MM.1S (cell line): Measurements from ENCODE around the gene PLCB1.

Experiments
- DNase-seq: peaks from one replicate; pipeline ENCODE4 v3.0.0-alpha.2; 2015
- H2AFZ ChIP-seq: fragments of 300-600 bp; sonication (generic); 2 replicates; pipeline ENCODE4 v1.6.0; 2016; ENCODE audit warnings: antibody characterized with exemption, low read length
- H3F3A ChIP-seq: fragments of 300-600 bp; sonication (generic); 2 replicates; pipeline ENCODE4 v1.6.1; 2016; ENCODE audit warnings: mild to moderate bottlenecking, antibody characterized with exemption, low read length, moderate library complexity, mixed read lengths; ENCODE audit not compliant: insufficient read depth
- H3K27ac ChIP-seq: fragments of 300-600 bp; sonication (generic); 2 replicates; pipeline ENCODE4 v1.5.1; 2016; ENCODE audit warnings: mild to moderate bottlenecking, low read length
- H3K27me3 ChIP-seq: fragments of 300-600 bp; sonication (generic); replicated peaks from 2 replicates; pipeline ENCODE4 v1.6.0; 2016; ENCODE audit warnings: low read length; ENCODE audit not compliant: insufficient read depth
- H3K36me3 ChIP-seq: fragments of 300-600 bp; sonication (generic); replicated peaks from 2 replicates; pipeline ENCODE4 v1.6.1; 2016; ENCODE audit warnings: mild to moderate bottlenecking, low read length, mixed read lengths; ENCODE audit not compliant: insufficient read depth
- H3K4me1 ChIP-seq: fragments of 300-600 bp; sonication (generic); 2 replicates; pipeline ENCODE4 v1.6.1; 2016; ENCODE audit warnings: low read length, mixed read lengths
- H3K4me2 ChIP-seq: fragments of 300-600 bp; sonication (generic); 2 replicates; pipeline ENCODE4 v1.6.0; 2016; ENCODE audit warnings: low read depth, low read length
- H3K4me3 ChIP-seq: fragments of 300-600 bp; sonication (generic); 2 replicates; pipeline ENCODE4 v1.5.1; 2016; ENCODE audit warnings: low read length, mixed read lengths
- H3K79me2 ChIP-seq: fragments of 300-600 bp; sonication (generic); 2 replicates; pipeline ENCODE4 v1.6.1; 2016; ENCODE audit warnings: mixed run types, low read length, mixed read lengths
- H3K9ac ChIP-seq: fragments of 300-600 bp; sonication (generic); 2 replicates; pipeline ENCODE4 v1.6.1; 2016; ENCODE audit warnings: low read length, mixed read lengths
- H3K9me2 ChIP-seq: fragments of 300-600 bp; sonication (generic); replicated peaks from 2 replicates; pipeline ENCODE4 v1.6.1; 2016; ENCODE audit warnings: mild to moderate bottlenecking, low read length, mixed read lengths; ENCODE audit not compliant: insufficient read depth
- H3K9me3 ChIP-seq: fragments of 300-600 bp; sonication (generic); replicated peaks from 2 replicates; pipeline ENCODE4 v1.6.1; 2016; ENCODE audit warnings: mild to moderate bottlenecking, low read length, mixed read lengths; ENCODE audit not compliant: insufficient read depth
- H4K20me1 ChIP-seq: fragments of 300-600 bp; sonication (generic); 2 replicates; pipeline ENCODE4 v1.6.1; 2016; ENCODE audit warnings: mild to moderate bottlenecking, low read length, moderate library complexity, mixed read lengths; ENCODE audit not compliant: insufficient read depth
- CTCF ChIP-seq: fragments of 300-600 bp; sonication (generic); IDR thresholded peaks from 2 replicates; pipeline ENCODE4 v1.5.1; 2016; ENCODE audit warnings: antibody characterized with exemption, low read length, mixed read lengths
- EZH2 ChIP-seq: fragments of 300-600 bp; sonication (generic); optimal IDR thresholded peaks from 2 replicates; pipeline ENCODE3; 2017; ENCODE audit warnings: low read depth, mild to moderate bottlenecking, antibody characterized with exemption, low read length, mixed read lengths
- EZH2phosphoT487 ChIP-seq: fragments of 300-600 bp; sonication (generic); IDR thresholded peaks from 2 replicates; pipeline ENCODE4 v1.6.1; 2018; ENCODE audit warnings: antibody characterized with exemption, low read length

PLCB1 gene

GRCh38 chr20:8166730-8167129 is 34.7 kb downstream of the PLCB1 start:
- Histone ChIP-seq H3K4me2 (no peak overlapping the region), H4K20me1 (no peaks in the 10 kb centered on the region), H3K9me2 (no peaks in the 10 kb centered on the region), H3K79me2 (no peaks in the 10 kb centered on the region), H3K27ac (no peak overlapping the region), H3F3A (no peaks in the 10 kb centered on the region), H2AFZ (no peak overlapping the region), H3K4me3 (no peak overlapping the region), H3K27me3 (no peaks in the 10 kb centered on the region), H3K36me3 (no peaks in the 10 kb centered on the region), H3K4me1 (no peaks in the 10 kb centered on the region), H3K9ac (no peak overlapping the region), H3K9me3 (no peaks in the 10 kb centered on the region)
- no peak for DNase-seq
- TF ChIP-seq CTCF (no peak), EZH2phosphoT487 (no peak), EZH2 (no peak)

GRCh38 chr20:8168785-8169288 is 36.8 kb downstream of the PLCB1 start:
- Histone ChIP-seq H3K4me2 (no peak overlapping the region), H3K79me2 (no peaks in the 10 kb centered on the region), H4K20me1 (no peaks in the 10 kb centered on the region), H3K9me3 (no peaks in the 10 kb centered on the region), H3K36me3 (no peaks in the 10 kb centered on the region), H3K9ac (no peak overlapping the region), H3F3A (no peaks in the 10 kb centered on the region), H3K4me3 (no peak overlapping the region), H3K27me3 (no peaks in the 10 kb centered on the region), H2AFZ (no peak overlapping the region), H3K27ac (no peak overlapping the region), H3K4me1 (no peaks in the 10 kb centered on the region), H3K9me2 (no peaks in the 10 kb centered on the region)
- no peak for DNase-seq
- TF ChIP-seq EZH2phosphoT487 (no peak), CTCF (no peak), EZH2 (no peak)

- Histone ChIP-seq H4K20me1 (no peaks in the 10 kb centered on the region), H3K79me2 (no peaks in the 10 kb centered on the region)
- TF ChIP-seq EZH2 (no peak), CTCF (no peak), EZH2phosphoT487 (no peak)
Measured at GRCh38 chr20:8170921-8171320, 38.9 kb downstream of the PLCB1 start.

More at GRCh38 chr20:8170921-8171320, 38.9 kb downstream of the PLCB1 start:
- H2AFZ ChIP-seq, result no peak overlapping the region
- no peak overlapping the region for H3K4me2 ChIP-seq
- no peaks in the 10 kb centered on the region for H3K9me3 ChIP-seq
- no peaks in the 10 kb centered on the region for H3F3A ChIP-seq
- no peak overlapping the region for H3K9ac ChIP-seq
- H3K4me1 ChIP-seq, result no peaks in the 10 kb centered on the region
- H3K27ac ChIP-seq, result no peak overlapping the region
- H3K9me2 ChIP-seq, result no peaks in the 10 kb centered on the region
- H3K36me3 ChIP-seq, result no peaks in the 10 kb centered on the region
- DNase-seq, result no peak
- H3K4me3 ChIP-seq, result no peak overlapping the region
- no peaks in the 10 kb centered on the region for H3K27me3 ChIP-seq
